Putamen (tissue), 1 donor: ENCODE data around the gene ICAM2.
"Not testable (repeated sequence)": the region's sequence is repeated elsewhere in the genome, so short reads cannot be mapped to it uniquely, and the experiment has no call there.

Source experiments
- DNase-seq: peaks from one replicate; pipeline ENCODE4 v3.0.0-alpha.2; 2016; ENCODE audit warnings: low spot score

ICAM2 gene

GRCh38 chr17:63997341-63998048, 22.9 kb downstream of the ICAM2 start:
- no peak for DNase-seq

- no peak for DNase-seq
Observed at GRCh38 chr17:63996430-63997182, 23.8 kb downstream of the ICAM2 start.

GRCh38 chr17:63995626-63996025, 24.8 kb downstream of the ICAM2 start:
- no peak for DNase-seq

GRCh38 chr17:63993368-63993985, 27.0 kb downstream of the ICAM2 start:
- DNase-seq = no peak

GRCh38 chr17:63991611-63992010, 28.8 kb downstream of the ICAM2 start:
- no peak for DNase-seq

- DNase-seq = no peak
Observed at GRCh38 chr17:63989622-63990345, 30.6 kb downstream of the ICAM2 start.

GRCh38 chr17:63988741-63989621, 31.5 kb downstream of the ICAM2 start:
- no peak for DNase-seq

- no peak for DNase-seq
Observed at GRCh38 chr17:63988127-63988478, 32.3 kb downstream of the ICAM2 start.

- no peak for DNase-seq
Observed at GRCh38 chr17:63987221-63988126, 33.0 kb downstream of the ICAM2 start.

- no peak for DNase-seq
Observed at GRCh38 chr17:63986821-63987220, 33.6 kb downstream of the ICAM2 start.

GRCh38 chr17:63985387-63986140, 34.9 kb downstream of the ICAM2 start:
- DNase-seq = no peak

- no peak for DNase-seq
Observed at GRCh38 chr17:63984651-63985386, 35.6 kb downstream of the ICAM2 start.

- DNase-seq = no peak
Observed at GRCh38 chr17:63984236-63984635, 36.2 kb downstream of the ICAM2 start.

GRCh38 chr17:63983320-63983719, 37.1 kb downstream of the ICAM2 start:
- DNase-seq = no peak

GRCh38 chr17:63982641-63983040, 37.8 kb downstream of the ICAM2 start:
- not testable (repeated sequence) for DNase-seq

GRCh38 chr17:63978272-63979200, 41.9 kb downstream of the ICAM2 start:
- DNase-seq = no peak

GRCh38 chr17:63976702-63977101, 43.7 kb downstream of the ICAM2 start:
- DNase-seq = no peak

GRCh38 chr17:63975541-63976092, 44.8 kb downstream of the ICAM2 start:
- DNase-seq = no peak
